CD4-positive, alpha-beta T cell treated with Interleukin-17A for 1 hour (primary cell): ENCODE measurements around the gene TSHZ2.
"Not testable (repeated sequence)": the region's sequence is repeated elsewhere in the genome, so short reads cannot be mapped to it uniquely, and the experiment has no call there.

Experiments
- DNase-seq: peaks from one replicate; pipeline ENCODE4 v3.0.0-alpha.2; 2020

Gene TSHZ2

GRCh38 chr20:53492212-53492611, 520.1 kb downstream of the TSHZ2 start:
- DNase-seq, result no peak

GRCh38 chr20:53493311-53493857, 521.2 kb downstream of the TSHZ2 start:
- DNase-seq, result no peak

GRCh38 chr20:53494753-53495152, 522.6 kb downstream of the TSHZ2 start:
- no peak for DNase-seq

DNA sequence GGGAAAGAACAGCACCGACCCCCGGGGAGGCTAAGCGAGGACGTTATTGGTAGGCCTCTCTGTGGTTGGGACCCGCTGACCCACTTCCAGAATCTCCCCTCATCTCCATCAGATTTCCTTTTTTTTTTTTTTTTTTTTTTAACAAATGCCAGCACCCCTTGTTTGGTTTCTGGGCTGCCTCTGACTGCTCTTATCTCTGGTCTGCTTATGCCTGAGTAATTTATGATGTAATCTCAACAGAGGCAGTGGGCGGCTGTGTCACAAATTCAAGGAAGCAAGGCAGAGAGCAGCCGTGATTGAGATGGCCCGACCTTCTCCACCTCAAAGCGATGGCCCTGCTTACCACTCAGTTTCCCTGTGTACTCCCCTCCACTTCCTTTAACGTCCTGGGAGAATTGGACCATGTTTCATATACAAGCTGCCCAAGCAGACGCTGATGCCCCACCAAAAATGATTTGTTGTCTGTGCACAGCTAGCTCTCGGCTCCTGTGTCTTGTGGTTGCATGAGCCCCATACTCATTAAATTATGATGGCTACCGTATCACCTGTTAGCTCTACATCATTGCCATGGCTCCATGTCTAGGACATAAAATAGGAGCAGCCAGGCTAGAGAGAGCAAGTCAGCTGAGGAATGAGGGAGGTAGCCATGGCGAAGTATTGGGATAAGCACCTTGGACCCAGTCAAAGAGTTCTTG, 523.4 kb downstream of the TSHZ2 start:
- DNase-seq, result no peak

DNA sequence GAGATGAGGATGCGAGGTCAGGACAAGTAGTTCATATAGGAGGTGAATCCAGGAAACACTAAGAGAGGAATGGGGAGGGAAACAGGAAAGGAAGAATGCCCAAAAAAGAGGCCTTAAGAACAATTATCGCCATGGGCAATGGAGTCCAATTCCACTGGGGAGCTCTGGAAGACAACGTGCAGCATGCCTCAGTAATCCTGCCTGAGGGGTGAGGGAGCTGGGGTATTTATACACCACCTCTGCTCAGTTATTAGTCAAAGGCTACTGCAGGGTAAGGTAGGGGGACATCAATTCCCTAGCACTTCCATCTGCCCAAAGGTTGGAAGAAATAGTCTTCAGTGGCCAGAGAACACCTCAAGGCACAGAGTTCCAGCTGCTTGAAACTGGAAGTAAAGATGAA, 525.1 kb downstream of the TSHZ2 start:
- DNase-seq, result no peak

- DNase-seq, result no peak
These were observed 526.2 kb downstream of the TSHZ2 start for GRCh38 chr20:53498341-53498740.

DNA sequence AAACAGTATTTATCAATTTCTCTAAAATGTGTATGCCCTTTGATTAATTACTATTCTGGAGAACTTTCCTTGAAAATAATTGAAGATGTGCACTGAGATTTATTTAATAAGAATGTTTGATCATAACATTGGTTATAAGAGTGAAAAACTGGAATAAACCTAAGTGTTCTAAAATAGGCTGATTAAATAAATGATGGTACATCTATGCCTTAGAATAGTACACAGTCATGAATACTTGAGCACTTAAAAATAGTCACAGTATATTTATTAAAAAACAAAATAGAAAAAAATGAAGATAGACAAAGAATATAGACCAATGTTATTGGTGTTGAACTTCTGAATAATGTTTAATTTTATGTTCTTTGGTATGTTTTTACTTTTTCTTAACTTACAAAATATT, 528.5 kb downstream of the TSHZ2 start:
- no peak for DNase-seq

GRCh38 chr20:53502820-53503219, 530.7 kb downstream of the TSHZ2 start:
- DNase-seq, result no peak

DNA sequence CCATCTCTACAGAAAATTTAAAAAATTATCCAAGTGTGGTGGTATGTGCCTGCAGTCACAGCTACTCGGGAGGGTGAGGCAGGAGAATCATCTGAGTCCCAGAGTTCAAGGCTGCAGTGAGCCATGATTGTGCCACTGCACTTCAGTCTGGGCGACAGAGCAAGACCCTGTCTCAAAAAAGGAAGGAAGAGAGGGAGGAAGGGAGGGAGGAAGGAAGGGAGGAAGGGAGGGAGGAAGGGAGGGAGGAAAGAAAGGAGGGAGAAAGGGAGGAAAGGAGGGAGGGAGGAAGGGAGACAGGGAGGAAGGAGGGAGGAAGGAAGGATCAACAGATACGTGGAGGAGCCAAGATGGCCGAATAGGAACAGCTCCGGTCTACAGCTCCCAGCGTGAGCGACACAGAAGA, 531.4 kb downstream of the TSHZ2 start:
- DNase-seq, result no peak

- DNase-seq, result not testable (repeated sequence)
These were observed 531.9 kb downstream of the TSHZ2 start for GRCh38 chr20:53504106-53504505.

- no peak for DNase-seq
These were observed 538.1 kb downstream of the TSHZ2 start for GRCh38 chr20:53510262-53510661.

- no peak for DNase-seq
These were observed 538.5 kb downstream of the TSHZ2 start for GRCh38 chr20:53510704-53511103.

- DNase-seq, result no peak
These were observed 539.9 kb downstream of the TSHZ2 start for GRCh38 chr20:53512076-53512475.

DNA sequence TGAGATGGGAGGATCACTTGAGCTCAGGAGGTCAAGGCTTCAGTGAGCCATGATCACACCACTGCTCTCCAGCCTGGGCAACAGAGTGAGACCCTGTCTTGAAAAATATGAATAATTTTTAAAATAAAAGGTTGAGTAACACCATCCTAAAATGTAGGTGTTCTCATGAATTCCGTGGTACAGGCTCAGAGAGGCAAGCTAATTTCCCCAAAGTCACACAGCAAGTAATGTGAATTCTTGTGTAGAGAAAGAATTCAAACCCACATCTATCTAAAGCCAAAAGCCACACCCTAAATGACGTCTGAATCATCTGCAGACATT, 541.0 kb downstream of the TSHZ2 start:
- no peak for DNase-seq

GRCh38 chr20:53513489-53514298, 541.5 kb downstream of the TSHZ2 start:
- DNase-seq, result no peak

DNA sequence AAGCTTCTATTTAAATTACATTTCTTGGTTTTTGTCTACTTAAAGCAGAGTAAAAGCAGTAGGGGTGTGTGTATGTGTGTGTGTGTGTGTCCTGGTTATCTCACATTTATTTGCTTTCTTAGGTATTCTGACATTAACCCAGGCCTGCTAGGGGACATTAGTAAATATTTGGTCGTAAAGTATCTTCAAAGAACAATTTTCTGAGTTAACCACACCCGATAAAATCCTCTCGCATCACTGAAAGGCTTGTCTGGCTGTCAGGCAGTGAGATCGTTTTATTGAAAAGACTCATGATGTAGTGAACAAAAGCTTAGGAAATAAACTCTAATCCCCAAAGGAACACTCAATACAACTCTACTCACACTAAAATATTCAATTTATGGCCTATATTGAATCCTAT, 543.6 kb downstream of the TSHZ2 start:
- DNase-seq, result no peak

DNA sequence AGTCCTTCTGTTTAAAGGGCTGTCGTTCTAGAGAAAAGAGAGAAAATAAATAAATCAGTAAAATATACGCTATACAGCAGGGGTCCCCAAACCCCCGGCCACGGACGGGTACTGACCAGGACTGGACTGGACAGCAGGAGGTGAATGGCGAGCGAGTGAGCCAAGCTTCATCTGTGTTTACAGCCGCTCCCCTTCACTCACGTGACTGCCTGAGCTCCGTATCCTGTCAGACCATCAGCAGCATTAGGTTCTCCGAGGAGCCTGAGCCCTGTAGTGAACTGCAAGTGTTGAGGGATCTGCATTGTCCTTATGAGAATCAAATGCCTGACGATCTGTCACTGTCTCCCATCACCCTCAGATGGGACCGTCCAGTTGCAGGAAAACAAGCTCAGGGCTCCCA, 545.0 kb downstream of the TSHZ2 start:
- no peak for DNase-seq

DNA sequence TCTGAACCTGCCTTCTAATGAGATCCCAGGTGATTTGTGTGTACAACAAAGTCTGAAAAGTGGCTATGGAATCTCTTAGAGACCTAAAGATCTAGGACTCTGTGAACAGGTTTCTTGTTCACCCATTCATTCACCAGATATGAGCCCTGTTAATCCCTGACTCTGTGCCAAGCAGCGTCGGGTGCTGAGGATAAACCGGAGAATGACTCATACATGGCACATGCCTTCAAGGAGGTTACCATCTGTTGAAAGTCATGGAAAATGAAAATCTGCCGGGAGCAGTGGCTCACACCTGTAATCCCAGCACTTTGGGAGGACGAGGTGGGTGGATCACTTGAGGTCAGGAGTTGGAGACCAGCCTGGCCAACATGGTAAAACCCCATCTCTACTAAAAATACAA, 549.3 kb downstream of the TSHZ2 start:
- DNase-seq, result not testable (repeated sequence)

DNA sequence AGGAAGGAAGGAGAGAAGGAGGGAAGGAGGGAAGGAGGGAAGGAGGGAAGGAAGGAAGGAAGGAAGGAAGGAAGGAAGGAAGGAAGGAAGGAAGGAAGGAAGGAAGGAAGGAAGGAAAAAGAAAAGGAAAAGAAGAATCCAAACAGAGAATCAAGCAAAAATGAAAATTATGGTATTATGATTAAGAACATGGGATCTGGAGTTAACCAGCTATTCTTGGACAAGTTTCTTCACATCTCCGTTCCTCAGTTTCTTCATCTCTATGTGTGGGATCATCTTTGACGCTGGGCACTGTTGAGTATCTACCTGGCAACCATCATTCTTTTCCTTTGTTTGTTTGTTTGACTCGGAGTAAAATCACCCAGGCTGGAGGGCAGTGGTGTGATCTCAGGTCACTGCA, 549.9 kb downstream of the TSHZ2 start:
- no peak for DNase-seq

- no peak for DNase-seq
These were observed 550.5 kb downstream of the TSHZ2 start for GRCh38 chr20:53522696-53523095.

GRCh38 chr20:53523615-53524014, 551.5 kb downstream of the TSHZ2 start:
- not testable (repeated sequence) for DNase-seq

GRCh38 chr20:53524589-53525312, 552.6 kb downstream of the TSHZ2 start:
- no peak for DNase-seq

GRCh38 chr20:53527196-53527595, 555.0 kb downstream of the TSHZ2 start:
- no peak for DNase-seq

GRCh38 chr20:53529658-53530057, 557.5 kb downstream of the TSHZ2 start:
- DNase-seq, result no peak
